Panc1 (cell line): Measurements from ENCODE around the gene SPATS2L.

ENCODE experiments used
- CTCF ChIP-seq: fragments of 450-650 bp; IDR thresholded peaks from 2 replicates; pipeline ENCODE4 v1.5.1; 2017; ENCODE audit warnings: mild to moderate bottlenecking
- POLR2AphosphoS5 ChIP-seq: IDR thresholded peaks from 2 replicates; pipeline ENCODE4 v1.6.1; 2012; ENCODE audit warnings: mild to moderate bottlenecking, low read depth, low read length, moderate library complexity
- SIN3A ChIP-seq: IDR thresholded peaks from 2 replicates; pipeline ENCODE4 v1.6.1; 2012; ENCODE audit warnings: low read depth, mild to moderate bottlenecking, low read length, moderate library complexity, borderline replicate concordance; ENCODE audit not compliant: insufficient read depth
- TCF7L2 ChIP-seq: IDR thresholded peaks from 2 replicates; pipeline ENCODE4 v1.6.1; 2011; ENCODE audit warnings: mild to moderate bottlenecking, low read depth, low read length, inconsistent platforms

GRCh38 chr2:200376513-200377354 is 70.2 kb downstream of the SPATS2L start:
- TF ChIP-seq CTCF = no peak
- no peak for TF ChIP-seq POLR2AphosphoS5
- no peak for TF ChIP-seq SIN3A
- TF ChIP-seq TCF7L2 = peak; percentile 70; the same call in 1 of the 2 replicates
